MM.1S (cell line): Measurements from ENCODE around the gene UHRF1.
"Not testable (repeated sequence)": the region's sequence is repeated elsewhere in the genome, so short reads cannot be mapped to it uniquely, and the experiment has no call there.

Experiments
- DNase-seq: peaks from one replicate; pipeline ENCODE4 v3.0.0-alpha.2; 2015
- H2AFZ ChIP-seq: fragments of 300-600 bp; sonication (generic); 2 replicates; pipeline ENCODE4 v1.6.0; 2016; ENCODE audit warnings: antibody characterized with exemption, low read length
- H3F3A ChIP-seq: fragments of 300-600 bp; sonication (generic); 2 replicates; pipeline ENCODE4 v1.6.1; 2016; ENCODE audit warnings: mild to moderate bottlenecking, antibody characterized with exemption, low read length, moderate library complexity, mixed read lengths; ENCODE audit not compliant: insufficient read depth
- H3K27ac ChIP-seq: fragments of 300-600 bp; sonication (generic); 2 replicates; pipeline ENCODE4 v1.5.1; 2016; ENCODE audit warnings: mild to moderate bottlenecking, low read length
- H3K27me3 ChIP-seq: fragments of 300-600 bp; sonication (generic); replicated peaks from 2 replicates; pipeline ENCODE4 v1.6.0; 2016; ENCODE audit warnings: low read length; ENCODE audit not compliant: insufficient read depth
- H3K36me3 ChIP-seq: fragments of 300-600 bp; sonication (generic); replicated peaks from 2 replicates; pipeline ENCODE4 v1.6.1; 2016; ENCODE audit warnings: mild to moderate bottlenecking, low read length, mixed read lengths; ENCODE audit not compliant: insufficient read depth
- H3K4me1 ChIP-seq: fragments of 300-600 bp; sonication (generic); 2 replicates; pipeline ENCODE4 v1.6.1; 2016; ENCODE audit warnings: low read length, mixed read lengths
- H3K4me2 ChIP-seq: fragments of 300-600 bp; sonication (generic); 2 replicates; pipeline ENCODE4 v1.6.0; 2016; ENCODE audit warnings: low read depth, low read length
- H3K4me3 ChIP-seq: fragments of 300-600 bp; sonication (generic); 2 replicates; pipeline ENCODE4 v1.5.1; 2016; ENCODE audit warnings: low read length, mixed read lengths
- H3K79me2 ChIP-seq: fragments of 300-600 bp; sonication (generic); 2 replicates; pipeline ENCODE4 v1.6.1; 2016; ENCODE audit warnings: mixed run types, low read length, mixed read lengths
- H3K9ac ChIP-seq: fragments of 300-600 bp; sonication (generic); 2 replicates; pipeline ENCODE4 v1.6.1; 2016; ENCODE audit warnings: low read length, mixed read lengths
- H3K9me2 ChIP-seq: fragments of 300-600 bp; sonication (generic); replicated peaks from 2 replicates; pipeline ENCODE4 v1.6.1; 2016; ENCODE audit warnings: mild to moderate bottlenecking, low read length, mixed read lengths; ENCODE audit not compliant: insufficient read depth
- H3K9me3 ChIP-seq: fragments of 300-600 bp; sonication (generic); replicated peaks from 2 replicates; pipeline ENCODE4 v1.6.1; 2016; ENCODE audit warnings: mild to moderate bottlenecking, low read length, mixed read lengths; ENCODE audit not compliant: insufficient read depth
- H4K20me1 ChIP-seq: fragments of 300-600 bp; sonication (generic); 2 replicates; pipeline ENCODE4 v1.6.1; 2016; ENCODE audit warnings: mild to moderate bottlenecking, low read length, moderate library complexity, mixed read lengths; ENCODE audit not compliant: insufficient read depth
- EZH2 ChIP-seq: fragments of 300-600 bp; sonication (generic); optimal IDR thresholded peaks from 2 replicates; pipeline ENCODE3; 2017; ENCODE audit warnings: low read depth, mild to moderate bottlenecking, antibody characterized with exemption, low read length, mixed read lengths
- EZH2phosphoT487 ChIP-seq: fragments of 300-600 bp; sonication (generic); IDR thresholded peaks from 2 replicates; pipeline ENCODE4 v1.6.1; 2018; ENCODE audit warnings: antibody characterized with exemption, low read length
- TF ChIP-seq, protein P1 (sequence below): fragments of 300-600 bp; sonication (generic); IDR thresholded peaks from 2 replicates; pipeline ENCODE4 v1.5.1; 2016; ENCODE audit warnings: antibody characterized with exemption, low read length, mixed read lengths

Gene UHRF1

GRCh38 chr19:4951656-4952055 lies 42.4 kb downstream of the UHRF1 start:
- no peaks in the 10 kb centered on the region for H3K27me3 ChIP-seq
- no peak overlapping the region for H3K27ac ChIP-seq
- peaks cover 6% of the 10 kb centered on the region; the same call in 1 of the 2 replicates for H3K79me2 ChIP-seq
- H3K9me3 ChIP-seq: no peaks in the 10 kb centered on the region
- H2AFZ ChIP-seq: no peak overlapping the region
- H3K4me1 ChIP-seq: no peaks in the 10 kb centered on the region
- H3K4me3 ChIP-seq: no peak overlapping the region
- no peak overlapping the region for H3K9ac ChIP-seq
- DNase-seq: no peak
- TF ChIP-seq, protein P1, sequence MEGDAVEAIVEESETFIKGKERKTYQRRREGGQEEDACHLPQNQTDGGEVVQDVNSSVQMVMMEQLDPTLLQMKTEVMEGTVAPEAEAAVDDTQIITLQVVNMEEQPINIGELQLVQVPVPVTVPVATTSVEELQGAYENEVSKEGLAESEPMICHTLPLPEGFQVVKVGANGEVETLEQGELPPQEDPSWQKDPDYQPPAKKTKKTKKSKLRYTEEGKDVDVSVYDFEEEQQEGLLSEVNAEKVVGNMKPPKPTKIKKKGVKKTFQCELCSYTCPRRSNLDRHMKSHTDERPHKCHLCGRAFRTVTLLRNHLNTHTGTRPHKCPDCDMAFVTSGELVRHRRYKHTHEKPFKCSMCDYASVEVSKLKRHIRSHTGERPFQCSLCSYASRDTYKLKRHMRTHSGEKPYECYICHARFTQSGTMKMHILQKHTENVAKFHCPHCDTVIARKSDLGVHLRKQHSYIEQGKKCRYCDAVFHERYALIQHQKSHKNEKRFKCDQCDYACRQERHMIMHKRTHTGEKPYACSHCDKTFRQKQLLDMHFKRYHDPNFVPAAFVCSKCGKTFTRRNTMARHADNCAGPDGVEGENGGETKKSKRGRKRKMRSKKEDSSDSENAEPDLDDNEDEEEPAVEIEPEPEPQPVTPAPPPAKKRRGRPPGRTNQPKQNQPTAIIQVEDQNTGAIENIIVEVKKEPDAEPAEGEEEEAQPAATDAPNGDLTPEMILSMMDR: no peak
- TF ChIP-seq EZH2phosphoT487: no peak
- no peak for TF ChIP-seq EZH2
- H3K4me2 ChIP-seq: no peak overlapping the region
- no peaks in the 10 kb centered on the region for H3F3A ChIP-seq
- H3K9me2 ChIP-seq: no peaks in the 10 kb centered on the region
- H4K20me1 ChIP-seq: no peaks in the 10 kb centered on the region
- H3K36me3 ChIP-seq: peaks cover 8% of the 10 kb centered on the region; the same call in 1 of the 2 replicates

GRCh38 chr19:4952945-4953344 lies 43.6 kb downstream of the UHRF1 start:
- no peak overlapping the region for H3K27ac ChIP-seq
- no peak for DNase-seq

DNA sequence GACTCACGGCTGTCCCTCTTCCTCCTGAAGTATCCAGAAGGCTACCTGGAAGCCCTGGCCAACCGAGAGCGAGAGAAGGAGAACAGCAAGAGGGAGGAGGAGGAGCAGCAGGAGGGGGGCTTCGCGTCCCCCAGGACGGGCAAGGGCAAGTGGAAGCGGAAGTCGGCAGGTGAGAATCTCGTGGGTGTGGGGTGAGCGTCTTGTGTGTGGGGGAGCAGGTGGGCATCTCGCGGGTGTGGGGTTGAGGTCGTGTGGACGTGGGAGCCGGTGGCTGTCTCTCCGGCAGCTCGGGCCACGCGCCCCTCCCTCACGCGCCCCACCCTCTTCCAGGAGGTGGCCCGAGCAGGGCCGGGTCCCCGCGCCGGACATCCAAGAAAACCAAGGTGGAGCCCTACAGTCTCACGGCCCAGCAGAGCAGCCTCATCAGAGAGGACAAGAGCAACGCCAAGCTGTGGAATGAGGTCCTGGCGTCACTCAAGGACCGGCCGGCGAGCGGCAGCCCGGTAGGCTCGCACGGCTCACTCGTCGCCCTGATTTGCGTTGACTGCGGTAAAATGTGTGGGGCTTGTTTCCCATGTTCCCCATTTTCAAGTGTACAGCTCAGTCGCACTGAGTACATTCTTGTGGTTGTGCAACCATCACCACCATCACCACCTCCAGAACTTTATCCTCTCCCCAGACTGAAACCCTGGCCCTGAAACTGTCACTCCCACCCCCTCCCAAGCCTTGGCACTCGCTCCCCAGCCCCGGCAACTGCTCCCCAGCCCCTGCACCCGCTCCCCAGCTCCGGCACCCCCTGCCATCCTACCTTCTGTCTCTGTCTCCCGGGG lies 45.2 kb downstream of the UHRF1 start:
- not testable (repeated sequence) for H3K9ac ChIP-seq, H3K9me2 ChIP-seq, H3K4me1 ChIP-seq, H3K36me3 ChIP-seq, DNase-seq, H3F3A ChIP-seq, H3K79me2 ChIP-seq, H3K27ac ChIP-seq, H3K27me3 ChIP-seq, H3K4me2 ChIP-seq, H2AFZ ChIP-seq, H4K20me1 ChIP-seq, H3K9me3 ChIP-seq, H3K4me3 ChIP-seq

More at GRCh38 chr19:4952945-4953344, 43.6 kb downstream of the UHRF1 start:
- Histone ChIP-seq H3K9ac (no peak overlapping the region), H3K9me2 (no peaks in the 10 kb centered on the region), H3K27me3 (no peaks in the 10 kb centered on the region), H3K36me3 (peaks cover 8% of the 10 kb centered on the region; the same call in 1 of the 2 replicates), H2AFZ (no peak overlapping the region), H3K4me1 (no peaks in the 10 kb centered on the region), H3F3A (no peaks in the 10 kb centered on the region), H4K20me1 (no peaks in the 10 kb centered on the region), H3K9me3 (no peaks in the 10 kb centered on the region), H3K4me3 (no peak overlapping the region), H3K79me2 (peaks cover 5% of the 10 kb centered on the region; the same call in 1 of the 2 replicates), H3K4me2 (no peak overlapping the region)
- no peak for TF ChIP-seq EZH2
- TF ChIP-seq EZH2phosphoT487: no peak
- TF ChIP-seq, protein P1: no peak

DNA sequence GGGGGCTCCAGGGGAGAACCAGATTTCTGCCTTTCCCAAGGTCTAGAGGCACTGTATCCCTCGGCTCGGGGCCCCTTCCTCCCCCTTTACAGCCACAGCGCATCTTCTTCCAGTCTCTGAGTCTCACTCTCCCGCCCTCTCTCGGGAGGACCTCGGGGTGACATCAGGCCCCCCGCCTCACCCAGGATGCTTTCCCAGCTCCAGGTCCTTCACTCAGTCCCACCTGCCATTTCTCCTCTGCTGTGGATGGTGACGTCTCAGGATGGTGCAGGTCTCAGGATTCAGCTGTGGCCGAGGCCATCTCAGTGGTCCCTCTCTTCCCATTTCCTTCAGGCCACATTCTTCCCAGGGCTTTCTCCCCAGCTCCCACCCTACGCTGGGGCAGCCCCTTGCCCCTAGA lies 46.0 kb downstream of the UHRF1 start:
- no peak for TF ChIP-seq EZH2phosphoT487
- Histone ChIP-seq H3K36me3 (peaks cover 8% of the 10 kb centered on the region; the same call in 1 of the 2 replicates), H3K4me3 (no peak overlapping the region), H3K4me2 (no peak overlapping the region), H3F3A (no peaks in the 10 kb centered on the region), H3K79me2 (peaks cover 5% of the 10 kb centered on the region; the same call in 1 of the 2 replicates), H2AFZ (no peak overlapping the region), H3K9me3 (no peaks in the 10 kb centered on the region), H3K27me3 (no peaks in the 10 kb centered on the region), H3K9me2 (no peaks in the 10 kb centered on the region), H3K4me1 (no peaks in the 10 kb centered on the region), H4K20me1 (no peaks in the 10 kb centered on the region), H3K9ac (no peak overlapping the region), H3K27ac (no peak overlapping the region)
- DNase-seq: no peak
